ENCODE measurements around the gene FREM2.

The FREM2 gene

DNA sequence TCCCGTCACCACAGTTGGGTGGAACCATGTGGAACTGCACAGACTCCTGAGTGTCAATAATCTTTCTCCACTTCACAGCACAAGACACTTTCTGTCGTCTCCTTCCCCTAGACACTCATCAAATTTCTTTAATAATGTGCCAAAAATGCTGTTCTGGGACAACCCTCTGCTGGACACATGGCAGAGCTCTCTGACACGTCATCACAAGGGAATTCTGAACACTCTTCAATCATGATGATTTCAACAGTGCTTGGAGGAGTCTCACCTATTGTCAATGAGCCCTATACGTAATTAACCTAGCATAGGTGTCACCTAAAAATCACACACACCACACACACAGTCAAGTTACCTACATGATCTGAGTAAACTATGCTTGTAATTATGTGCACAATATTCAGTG, 162.4 kb downstream of the FREM2 start:
- DNase-seq = no peak

DNA sequence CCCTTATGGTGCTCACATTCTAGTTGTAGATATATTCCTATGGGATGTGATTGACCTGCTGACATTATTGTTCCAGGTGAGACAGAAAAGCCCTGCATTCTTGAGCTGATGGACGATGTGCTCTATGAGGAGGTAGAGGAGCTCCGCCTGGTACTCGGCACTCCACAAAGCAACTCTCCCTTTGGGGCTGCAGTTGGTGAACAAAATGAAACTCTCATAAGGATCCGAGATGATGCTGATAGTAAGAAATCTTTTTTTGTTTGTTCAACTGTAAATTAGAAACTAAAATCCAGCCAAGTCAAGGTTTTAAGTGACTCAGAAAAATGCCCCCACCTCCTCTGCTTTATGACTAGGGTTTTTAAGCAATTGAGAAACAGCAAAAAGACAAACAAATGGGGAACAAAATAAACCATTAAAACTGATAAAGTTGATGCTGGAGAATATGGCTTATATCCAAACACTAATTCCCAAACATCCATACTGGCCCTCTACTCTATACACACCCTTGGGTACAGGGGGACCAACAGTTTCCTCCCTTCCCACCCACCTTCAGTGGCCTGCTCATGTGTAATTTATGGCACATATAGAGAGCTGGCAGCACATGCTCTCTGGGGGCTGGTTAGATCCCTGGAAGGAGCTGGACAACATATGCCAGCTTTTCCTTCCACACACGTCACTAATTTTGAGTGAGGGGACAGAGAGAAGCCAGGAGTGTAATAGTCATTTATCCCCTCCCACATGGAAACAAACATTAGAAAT, 164.2 kb downstream of the FREM2 start:
- DNase-seq = no peak

DNA sequence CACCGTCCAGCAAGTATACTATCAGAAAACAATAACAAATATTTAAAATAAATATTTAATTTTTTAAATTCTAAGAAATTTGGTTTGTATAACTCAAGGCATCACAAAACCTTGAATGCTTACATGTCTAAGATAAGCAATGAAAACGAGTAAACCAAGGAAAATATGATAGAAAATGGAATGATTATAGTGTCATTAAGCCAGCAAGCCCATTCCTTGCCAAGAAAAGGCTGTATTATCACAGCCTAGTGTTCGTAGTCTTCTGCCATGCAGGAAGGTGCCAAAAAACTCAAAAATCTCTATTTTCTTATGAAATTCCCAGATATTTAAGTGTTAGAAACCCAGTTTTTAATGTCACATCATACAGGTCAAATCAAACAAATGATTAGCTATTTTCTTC, 167.3 kb downstream of the FREM2 start:
- DNase-seq = no peak

DNA sequence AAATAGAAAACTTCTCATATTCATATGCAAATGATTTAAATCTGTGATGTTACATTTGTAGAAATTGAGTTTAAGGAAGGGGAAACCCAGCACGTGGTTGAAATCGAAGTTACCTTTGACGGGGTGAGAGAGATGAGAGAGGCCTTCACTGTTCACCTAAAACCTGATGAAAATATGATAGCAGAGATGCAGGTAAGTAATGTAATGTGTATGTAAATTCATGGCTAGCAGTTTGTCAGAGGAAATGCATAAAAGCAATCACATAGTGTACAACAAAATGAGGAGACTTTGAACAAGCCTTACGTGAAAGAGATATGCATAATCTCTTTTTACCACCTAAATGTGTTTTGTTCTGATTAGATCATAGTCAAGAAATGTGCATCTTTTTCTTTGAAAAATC, 169.2 kb downstream of the FREM2 start:
- no peak for DNase-seq

DNA sequence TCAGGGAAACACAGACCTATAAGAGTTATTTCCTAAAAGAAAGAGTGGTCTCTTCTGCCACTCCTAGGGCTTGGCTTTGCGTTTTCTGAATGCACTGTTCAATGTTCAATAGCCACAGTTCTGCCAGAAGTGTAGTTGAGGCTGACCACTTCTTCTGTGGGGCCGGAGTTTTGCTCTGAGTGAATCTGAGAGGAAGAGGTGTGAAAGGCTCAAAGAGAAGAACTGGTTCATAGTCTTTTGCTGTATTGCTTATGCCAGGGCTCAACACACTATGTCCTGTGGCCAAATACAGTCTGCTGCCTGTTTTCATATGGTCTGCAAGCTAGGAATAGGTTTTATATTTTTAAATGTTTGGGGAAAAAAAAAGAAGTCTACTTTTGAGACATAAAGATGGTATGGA, 175.6 kb downstream of the FREM2 start:
- DNase-seq = no peak

DNA sequence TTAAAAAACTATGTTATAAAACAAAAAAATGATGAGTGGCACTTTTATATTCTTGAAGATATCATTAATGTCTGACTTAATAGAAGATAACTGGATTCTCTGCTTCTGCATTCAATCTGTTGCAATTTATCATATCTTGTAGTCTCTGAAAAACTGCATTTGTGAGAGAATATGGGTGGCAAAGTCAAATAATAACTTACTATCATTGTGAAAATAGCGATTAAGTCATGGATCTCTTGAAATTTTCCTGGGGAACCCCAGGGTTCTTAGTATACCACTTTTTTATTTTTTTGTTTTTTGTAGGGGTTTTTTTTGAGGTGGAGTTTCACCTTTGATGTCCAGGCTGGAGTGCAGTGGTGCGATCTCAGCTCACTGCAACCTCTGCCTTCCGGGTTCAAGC, 176.7 kb downstream of the FREM2 start:
- DNase-seq = no peak

DNA sequence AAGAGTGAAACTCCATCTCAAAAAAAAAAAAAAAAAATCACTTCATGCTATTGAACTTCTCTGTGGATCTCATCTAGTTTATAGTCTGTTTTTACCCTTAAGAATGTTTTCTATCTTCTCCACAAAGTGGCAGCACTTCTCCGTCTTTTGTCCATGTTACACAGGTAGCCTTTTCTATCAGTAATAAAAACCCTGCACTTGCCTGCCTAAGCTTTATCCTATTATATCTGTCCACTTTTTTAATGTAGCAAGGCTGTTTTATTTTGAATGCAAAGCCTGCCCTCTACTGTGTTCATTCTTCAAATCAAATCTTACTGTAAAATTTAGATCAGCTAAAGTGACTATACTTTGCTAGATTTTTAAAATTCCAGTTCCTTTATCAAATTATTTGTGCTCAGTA, 179.8 kb downstream of the FREM2 start:
- DNase-seq = no peak

DNA sequence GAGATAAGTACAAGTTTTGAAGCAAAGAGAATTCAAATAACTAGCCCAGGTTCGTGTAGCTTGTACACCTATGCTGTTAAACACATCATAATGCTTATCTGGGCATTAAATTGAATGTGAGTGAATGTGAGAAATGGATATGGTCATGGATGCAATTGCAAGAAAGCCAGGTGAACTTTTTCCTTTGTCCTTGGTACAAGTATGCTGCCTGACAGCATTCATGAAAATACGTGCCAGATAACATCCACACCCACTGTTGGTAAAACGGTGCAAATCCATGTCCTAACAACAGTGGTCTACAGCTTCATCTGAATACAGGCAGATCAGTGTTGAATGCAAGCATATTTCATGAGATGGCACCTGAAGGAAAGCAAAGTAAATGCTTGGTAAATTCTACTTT, 181.5 kb downstream of the FREM2 start:
- no peak for DNase-seq

DNA sequence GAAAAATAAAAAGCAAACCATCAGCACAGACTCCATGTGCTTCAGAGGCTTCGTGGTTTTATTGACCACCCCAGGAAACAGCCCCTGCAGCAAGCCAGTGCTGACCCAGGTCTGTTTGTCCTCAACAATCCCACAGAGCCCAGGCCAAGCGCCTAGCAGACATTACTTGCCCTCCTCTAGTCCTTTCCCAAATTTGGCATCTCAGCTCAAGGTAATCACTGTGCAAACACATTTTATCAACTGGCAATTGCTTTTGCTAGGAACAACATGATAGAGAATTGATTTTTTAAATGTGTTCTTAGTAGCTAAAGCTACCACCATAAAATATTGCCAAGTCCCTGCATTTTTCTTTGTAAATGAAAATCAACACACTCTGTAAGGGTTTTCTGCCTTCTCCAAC, 182.0 kb downstream of the FREM2 start:
- no peak for DNase-seq

DNA sequence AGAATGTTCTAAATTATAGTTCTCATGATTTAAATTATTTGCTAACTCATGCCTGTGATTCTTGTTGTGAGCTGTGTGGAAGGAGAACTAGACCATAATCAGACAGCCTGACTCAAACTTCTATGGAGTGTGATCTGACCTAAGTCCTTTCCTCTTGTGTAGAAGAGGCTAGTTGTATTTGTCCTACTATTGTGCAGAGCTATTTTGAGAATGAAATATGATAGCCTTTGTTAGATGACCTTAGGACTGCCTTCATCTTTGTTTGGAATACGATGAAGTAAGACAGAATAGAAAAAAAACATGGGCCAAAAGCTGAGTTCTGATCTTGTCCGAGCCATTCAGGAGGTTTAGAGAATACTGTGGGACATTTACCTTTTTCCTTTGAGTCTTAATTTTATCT, 184.4 kb downstream of the FREM2 start:
- no peak for DNase-seq

DNA sequence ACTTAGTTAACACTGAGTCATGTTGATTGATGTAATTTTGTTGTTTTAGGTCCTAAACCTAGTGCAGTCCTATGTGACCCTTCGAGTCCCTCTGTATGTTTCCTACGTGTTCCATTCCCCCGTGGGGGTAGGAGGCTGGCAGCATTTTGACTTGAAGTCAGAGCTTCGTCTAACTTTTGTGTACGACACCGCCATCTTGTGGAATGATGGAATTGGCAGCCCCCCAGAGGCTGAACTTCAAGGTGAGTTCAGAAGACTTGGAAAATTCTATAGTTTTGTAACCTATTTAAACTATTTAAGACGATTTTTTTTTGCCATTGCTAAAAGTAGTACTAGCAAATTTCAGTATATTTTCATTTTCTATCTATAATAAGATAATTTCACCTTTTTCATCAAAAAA, 185.8 kb downstream of the FREM2 start:
- no peak for DNase-seq

DNA sequence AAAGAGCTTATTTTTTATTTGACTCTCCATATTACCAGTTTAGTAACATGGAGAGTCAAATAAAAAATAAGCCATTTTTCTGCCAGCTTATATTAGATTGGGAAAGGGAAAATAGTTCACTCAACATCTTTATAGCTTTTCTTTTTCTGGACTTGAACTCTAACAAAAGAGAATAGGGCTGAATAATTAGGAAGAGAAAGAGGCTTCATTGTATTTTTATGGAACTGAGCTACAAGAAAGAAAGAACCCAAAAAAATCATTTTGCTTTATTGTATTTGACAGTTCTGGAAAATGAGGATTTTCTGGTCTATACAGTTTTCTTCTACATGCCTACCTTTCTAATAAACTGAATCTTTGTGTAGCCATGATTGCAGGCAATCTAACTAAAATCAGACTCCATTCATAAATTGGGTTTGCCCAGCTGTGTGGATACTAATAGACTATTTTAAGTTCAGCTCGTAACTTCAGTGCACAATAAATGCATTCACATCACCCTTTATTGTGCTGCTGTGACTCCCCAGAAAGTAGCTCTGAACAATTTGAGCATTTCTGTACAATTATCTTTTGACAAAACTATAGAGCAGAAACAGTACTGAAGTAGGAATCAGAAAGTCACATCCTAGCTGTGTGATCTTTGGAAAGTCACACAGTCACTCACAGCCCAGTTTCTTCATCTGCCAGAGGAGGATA, 188.5 kb downstream of the FREM2 start:
- DNase-seq = no peak

DNA sequence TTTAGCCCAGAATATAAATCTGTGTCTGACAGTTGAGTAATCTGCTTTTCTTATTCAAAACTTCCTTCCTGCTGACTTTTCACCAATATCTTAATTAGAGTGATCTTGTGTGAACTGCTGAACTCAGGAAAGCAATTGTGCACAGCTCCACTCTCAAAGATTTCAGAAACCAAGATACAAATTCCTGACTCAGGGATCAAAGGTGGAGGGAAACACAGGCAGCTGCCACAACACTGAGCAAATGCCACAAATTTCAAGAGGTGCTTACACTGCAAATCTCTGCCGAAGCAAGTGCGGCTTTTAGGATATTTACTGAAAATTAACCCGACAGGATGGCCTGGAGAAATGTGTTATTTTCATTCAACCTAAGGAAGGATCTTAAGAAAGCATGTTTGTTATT, 192.4 kb downstream of the FREM2 start:
- no peak for DNase-seq

DNA sequence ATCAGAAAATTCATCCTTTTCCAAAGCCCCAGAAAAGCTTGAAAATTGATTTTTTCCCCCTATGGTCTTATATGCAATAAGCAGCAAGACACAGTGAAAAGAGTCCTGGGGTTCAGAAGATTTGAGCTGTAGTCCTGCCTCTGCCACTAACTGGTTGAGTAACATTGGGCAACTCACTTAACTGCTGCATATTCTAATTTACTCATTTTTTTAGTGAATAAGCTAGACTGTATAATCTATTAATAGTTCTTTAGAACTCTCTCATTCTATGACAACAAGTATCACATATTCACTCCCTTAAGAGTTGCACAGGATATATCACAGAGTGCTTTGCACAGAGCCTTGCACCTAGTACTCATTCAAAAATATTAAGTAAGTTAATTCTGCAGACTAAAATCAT, 192.9 kb downstream of the FREM2 start:
- no peak for DNase-seq

DNA sequence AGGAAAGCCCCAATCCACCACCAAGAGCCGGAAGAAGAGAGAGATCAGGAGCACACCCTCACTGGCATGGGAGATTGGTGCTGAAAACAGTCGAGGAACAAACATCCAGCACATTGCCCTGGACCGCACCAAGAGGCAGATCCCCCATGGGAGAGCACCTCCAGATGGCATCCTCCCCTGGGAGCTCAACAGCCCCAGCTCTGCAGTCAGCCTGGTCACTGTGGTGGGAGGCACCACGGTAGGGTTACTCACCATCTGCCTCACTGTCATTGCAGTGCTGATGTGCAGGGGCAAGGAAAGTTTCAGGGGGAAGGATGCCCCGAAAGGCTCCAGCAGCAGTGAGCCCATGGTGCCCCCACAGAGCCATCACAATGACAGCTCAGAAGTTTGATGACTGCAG, 193.5 kb downstream of the FREM2 start:
- no peak for DNase-seq

DNA sequence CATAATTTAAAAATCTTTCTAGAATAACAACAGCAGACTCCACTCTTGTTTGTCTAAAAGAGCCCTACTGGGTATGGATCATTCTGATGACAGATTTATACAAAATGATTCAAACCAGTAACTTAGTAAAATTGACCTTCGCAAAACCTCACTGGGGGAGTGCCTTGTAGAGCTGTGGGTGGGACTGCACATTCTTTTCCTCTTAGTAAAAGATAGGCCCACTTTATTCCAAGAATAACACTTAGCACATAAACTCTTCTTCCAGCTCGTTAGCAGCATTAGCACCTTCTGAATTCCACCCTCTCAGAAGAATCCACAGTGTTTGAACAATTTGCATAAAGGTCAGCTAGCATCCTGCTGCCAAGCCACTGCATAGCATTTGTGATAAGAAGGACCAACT, 196.9 kb downstream of the FREM2 start:
- no peak for DNase-seq

DNA sequence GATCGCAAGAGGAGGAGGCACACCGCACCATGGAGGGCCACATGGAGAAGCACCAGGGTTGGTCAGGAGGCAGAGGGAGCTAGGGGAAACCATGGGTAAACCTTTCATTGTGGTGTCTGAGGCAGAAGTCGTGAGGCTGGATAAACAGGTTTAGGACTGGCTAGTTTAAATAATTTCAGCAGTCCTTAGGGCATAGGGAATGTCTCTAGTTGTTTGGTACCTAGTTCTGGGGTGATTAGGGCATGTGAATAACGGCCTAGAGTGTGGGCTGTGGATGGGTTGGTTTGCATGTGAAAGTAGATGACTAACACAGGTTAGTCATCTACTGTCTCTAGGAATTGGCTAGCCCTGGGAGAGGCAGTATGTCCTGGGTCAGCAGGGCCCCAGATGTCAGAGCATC, 201.4 kb downstream of the FREM2 start:
- no peak for DNase-seq

DNA sequence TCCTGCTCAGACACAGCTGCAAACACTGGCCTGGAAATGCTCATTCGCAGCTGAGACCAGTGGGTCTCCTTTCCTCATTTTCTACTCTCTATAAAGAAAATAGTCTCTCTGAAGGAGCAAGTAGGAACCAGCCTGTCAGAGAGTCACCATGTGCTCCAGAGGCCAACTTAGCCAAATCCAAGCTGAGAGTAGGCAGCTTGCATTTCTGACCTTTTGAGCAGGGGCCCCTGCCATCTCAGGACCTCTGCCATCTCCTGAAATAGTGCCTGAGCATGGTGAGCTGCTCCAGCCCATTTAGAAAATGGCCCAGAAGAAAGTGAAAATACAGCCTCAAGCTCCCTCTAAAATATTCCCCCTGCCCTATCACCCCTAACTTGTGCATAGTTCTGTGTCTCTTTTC, 208.2 kb downstream of the FREM2 start:
- no peak for DNase-seq

DNA sequence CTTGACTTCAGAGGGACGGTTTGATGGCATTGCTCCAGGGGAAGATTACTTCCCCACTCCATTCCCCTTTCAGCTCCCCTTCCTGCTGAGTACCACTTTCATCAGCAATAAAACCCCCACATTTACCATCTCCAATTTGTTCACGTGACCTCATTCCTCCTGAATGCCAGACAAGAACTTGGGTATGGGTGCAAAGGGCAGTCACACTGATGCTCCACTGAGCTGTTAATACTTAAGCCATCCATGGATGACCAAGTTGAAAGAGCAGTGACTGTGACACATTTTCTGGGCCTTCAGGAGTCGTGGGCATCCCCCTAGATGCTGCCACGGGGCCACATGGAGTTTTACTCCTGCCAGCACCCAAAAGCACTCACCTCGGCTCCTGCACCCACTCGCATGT, 210.6 kb downstream of the FREM2 start:
- no peak for DNase-seq

DNA sequence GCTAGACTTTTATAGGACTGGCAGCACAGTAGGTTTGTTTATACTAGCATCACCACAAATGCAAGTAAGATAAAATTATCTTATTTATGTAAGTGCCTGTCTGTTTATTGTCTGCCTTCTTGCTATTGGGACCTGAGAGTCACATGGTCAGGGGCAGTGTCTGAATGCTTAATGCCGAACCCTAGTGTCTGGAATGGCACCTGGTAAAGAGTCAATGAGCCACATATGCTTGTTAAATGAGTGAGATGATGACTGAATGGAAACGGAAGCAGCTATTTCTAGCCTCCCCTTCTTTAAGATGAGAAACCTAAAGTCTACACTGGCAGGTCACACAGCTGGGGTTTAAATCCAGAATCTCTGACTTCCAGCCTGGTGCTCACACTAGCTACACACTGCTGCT, 211.6 kb downstream of the FREM2 start:
- DNase-seq = no peak

DNA sequence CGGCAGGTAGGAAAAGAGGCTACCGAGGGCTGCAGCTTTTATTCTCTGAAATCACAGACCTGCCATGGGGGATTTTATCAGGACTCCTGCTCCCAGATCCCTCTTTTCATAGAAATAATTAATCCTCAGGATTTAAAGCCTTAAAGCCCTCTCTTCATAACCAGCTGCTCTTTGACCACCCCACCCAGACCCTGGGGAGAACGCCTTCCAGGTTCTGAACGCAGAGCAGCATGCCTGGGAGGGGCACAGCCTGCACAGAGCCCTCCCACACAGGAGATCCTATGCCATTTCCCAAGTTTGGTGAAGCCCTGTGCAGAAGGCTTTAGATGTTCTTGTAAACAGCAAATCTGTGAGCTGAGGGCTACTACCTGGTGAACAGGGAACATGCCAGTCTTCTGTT, 212.7 kb downstream of the FREM2 start:
- DNase-seq = no peak

DNA sequence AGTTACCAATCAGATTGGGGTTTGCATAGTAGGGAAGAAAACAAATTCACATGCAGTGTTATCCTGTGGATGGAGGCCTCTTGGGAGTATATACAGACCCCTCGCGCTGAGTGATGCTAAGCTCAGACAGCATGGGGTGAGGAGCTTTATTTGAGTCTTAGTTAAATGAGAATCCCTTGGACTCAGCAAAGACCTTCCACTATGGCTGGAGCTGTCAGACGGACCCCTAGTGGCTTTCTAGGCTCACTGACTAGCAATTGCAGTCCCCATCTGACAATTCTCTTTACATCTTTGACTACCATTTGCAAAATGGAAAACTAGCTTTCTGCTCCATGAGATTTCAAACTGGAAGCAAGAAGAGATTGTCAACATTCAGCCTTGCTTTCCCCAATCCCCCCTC, 213.3 kb downstream of the FREM2 start:
- no peak for DNase-seq

DNA sequence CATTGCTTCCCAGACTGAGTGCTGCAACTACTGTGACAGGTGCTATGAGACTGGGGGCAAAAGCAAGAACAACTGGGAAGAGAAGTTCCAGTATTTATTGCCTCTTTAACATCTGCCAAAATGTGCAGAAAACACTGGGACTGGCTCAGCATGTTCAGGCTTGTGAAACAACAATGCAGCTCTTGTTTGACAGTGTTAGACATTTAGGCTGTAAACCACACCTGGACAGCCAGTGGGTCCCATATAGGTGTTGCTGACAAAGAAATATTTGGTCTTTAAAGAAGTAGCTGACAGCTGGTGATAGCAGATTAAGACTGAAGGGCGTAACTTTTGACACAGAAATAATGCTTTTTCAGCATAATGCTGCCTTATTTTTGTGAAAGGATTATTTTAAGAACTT, 215.7 kb downstream of the FREM2 start:
- no peak for DNase-seq

DNA sequence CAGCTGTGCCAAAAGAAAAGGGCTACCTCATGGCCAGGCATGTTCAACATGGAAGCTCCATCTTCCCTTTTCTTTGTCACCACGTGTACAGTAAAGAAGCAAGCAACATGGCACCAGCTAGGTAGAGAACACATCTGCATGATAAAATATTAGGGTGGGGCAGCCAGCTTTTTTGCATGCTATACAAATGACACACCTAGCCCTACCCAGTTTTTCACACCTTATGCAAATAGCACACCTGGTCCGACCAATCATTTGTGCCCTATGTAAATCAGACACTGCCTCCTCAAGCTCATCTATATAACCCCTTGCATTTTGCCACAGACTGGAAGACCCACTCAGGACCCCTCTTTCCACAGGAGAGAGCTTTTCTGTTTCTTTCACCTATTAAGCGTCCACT, 218.2 kb downstream of the FREM2 start:
- no peak for DNase-seq

DNA sequence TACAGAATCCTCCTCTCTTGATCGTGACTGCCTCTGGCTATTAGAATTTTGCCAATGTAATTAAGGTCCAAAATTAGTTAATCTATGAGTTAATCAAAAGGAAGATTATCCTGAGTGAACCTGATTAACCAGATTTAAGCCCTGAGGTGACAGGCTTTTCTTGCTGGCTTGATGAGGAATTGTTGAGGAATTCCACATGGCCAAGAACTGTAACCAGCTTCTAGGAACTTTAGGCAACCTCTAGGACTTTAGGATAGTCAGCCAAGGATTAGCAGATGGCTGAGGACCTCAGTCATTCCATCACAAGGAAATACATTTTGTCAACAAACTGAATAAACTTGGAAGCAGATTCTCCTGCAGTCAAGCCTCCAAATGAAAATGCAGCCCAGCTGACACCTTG, 219.0 kb downstream of the FREM2 start:
- no peak for DNase-seq
